Measurements from ENCODE around the gene GPC5. TPM values are rescaled to one million over a fixed set of nuclear protein-coding genes. Genes with fewer than 3 reads are reported as not detected.

GPC5 gene
- total RNA-seq, 2 experiments from 2014 or later, result 2.4 TPM; not detected in 1

DNA sequence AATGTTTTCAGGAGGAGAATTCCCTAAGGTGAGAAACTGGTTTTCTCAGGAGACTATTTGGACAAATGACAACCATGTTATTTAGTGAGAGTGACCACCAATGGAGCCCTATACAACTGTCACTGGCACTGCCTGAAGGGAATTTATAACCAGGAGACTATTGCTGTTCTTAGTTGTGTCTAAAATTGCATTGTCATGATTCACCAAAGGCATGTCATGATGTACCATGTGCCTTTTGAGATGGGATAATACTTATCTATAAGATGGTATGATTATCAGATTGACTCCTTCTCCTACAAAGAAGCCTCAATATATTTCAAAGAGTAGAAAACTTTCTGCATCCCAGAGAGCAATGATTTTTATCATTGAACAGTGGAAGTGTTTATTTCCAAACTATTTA is 1088.8 kb downstream of the GPC5 start:
- H2AFZ ChIP-seq (ENCODE audit: low read length), result no peak overlapping the region
- no peaks in the 10 kb centered on the region for H3K9me2 ChIP-seq (ENCODE audit: insufficient read depth, low read length)
- DNase-seq (ENCODE audit: low spot score), result no peak
- ChIA-PET CTCF (ENCODE audit: unreplicated experiment) (no interaction called here), POLR2A (interaction anchor here (0.7 to 0.8 kb wide), 2 partner anchors 274 to 1801 kb away, joined by 3 read pairs; no protein-coding TSS in a partner anchor)
- no TSS peak for BruUV-seq (replicated peaks)
- no peaks in the 10 kb centered on the region for H3K4me1 ChIP-seq (ENCODE audit: insufficient read depth, low read length, poor library complexity, severe bottlenecking)
- no peak for TF ChIP-seq EZH2phosphoT487 (IDR thresholded peaks at IDR 0.05; ENCODE audit: borderline replicate concordance, low read depth, low read length)
- TF ChIP-seq, protein P1, sequence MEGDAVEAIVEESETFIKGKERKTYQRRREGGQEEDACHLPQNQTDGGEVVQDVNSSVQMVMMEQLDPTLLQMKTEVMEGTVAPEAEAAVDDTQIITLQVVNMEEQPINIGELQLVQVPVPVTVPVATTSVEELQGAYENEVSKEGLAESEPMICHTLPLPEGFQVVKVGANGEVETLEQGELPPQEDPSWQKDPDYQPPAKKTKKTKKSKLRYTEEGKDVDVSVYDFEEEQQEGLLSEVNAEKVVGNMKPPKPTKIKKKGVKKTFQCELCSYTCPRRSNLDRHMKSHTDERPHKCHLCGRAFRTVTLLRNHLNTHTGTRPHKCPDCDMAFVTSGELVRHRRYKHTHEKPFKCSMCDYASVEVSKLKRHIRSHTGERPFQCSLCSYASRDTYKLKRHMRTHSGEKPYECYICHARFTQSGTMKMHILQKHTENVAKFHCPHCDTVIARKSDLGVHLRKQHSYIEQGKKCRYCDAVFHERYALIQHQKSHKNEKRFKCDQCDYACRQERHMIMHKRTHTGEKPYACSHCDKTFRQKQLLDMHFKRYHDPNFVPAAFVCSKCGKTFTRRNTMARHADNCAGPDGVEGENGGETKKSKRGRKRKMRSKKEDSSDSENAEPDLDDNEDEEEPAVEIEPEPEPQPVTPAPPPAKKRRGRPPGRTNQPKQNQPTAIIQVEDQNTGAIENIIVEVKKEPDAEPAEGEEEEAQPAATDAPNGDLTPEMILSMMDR (conservative IDR thresholded peaks at IDR 0.05; ENCODE audit: low read length), result no peak
- H4K20me1 ChIP-seq (ENCODE audit: insufficient read depth, low read length), result no peaks in the 10 kb centered on the region
- H3K4me2 ChIP-seq (ENCODE audit: low read length), result no peak overlapping the region
- intact Hi-C loops (cut with micrococcal nuclease; ENCODE audit: unreplicated experiment), result no loop called here
- H3K4me3 ChIP-seq (ENCODE audit: low read depth, low read length, poor library complexity, severe bottlenecking), result no peak overlapping the region
- no peaks in the 10 kb centered on the region for H3K36me3 ChIP-seq (ENCODE audit: insufficient read depth, low read length)
- no peak overlapping the region for H3K27ac ChIP-seq (ENCODE audit: low read depth, low read length, poor library complexity, severe bottlenecking)
- H3K9me3 ChIP-seq (ENCODE audit: low read length), result no peaks in the 10 kb centered on the region
- no peaks in the 10 kb centered on the region for H3K79me2 ChIP-seq (ENCODE audit: insufficient read depth, low read depth, low read length)

DNA sequence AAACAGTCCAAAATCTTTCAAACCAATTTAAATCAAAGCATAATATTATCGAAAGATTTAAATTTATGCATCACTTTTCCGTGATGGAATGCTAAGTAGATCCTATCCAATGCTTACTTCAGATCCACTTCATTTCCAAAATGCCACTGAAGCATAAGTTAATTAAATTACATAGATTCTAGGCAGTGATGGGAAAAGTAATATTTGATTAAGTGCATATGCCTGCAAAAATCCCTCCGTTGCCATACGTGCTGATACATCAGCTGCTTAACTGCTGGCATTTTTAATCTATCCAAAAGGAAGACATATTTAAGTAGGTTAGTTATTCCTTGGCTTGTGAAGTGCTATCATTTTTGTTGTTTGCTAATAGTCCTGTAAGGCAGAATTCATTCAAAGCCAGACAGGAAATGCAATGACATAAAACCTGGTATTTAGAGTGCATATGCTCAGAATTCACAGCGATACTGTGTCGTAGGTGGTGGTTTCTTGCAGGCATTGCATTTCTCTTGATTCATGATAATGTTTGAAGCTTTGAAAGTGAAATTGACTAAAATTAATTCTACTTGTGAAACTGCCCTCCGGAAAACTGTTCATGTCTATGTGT is 1089.9 kb downstream of the GPC5 start:
- ChIA-PET CTCF (ENCODE audit: unreplicated experiment) (no interaction called here), POLR2A (interaction anchor here (0.6 to 1.5 kb wide), 4 partner anchors 11 to 195 kb away, joined by 3 to 6 read pairs (median 4); no protein-coding TSS in a partner anchor)
- no peaks in the 10 kb centered on the region for H3K9me2 ChIP-seq (ENCODE audit: insufficient read depth, low read length)
- H2AFZ ChIP-seq (ENCODE audit: low read length), result no peak overlapping the region
- intact Hi-C loops (cut with micrococcal nuclease; ENCODE audit: unreplicated experiment), result no loop called here
- TF ChIP-seq, protein P1 (conservative IDR thresholded peaks at IDR 0.05; ENCODE audit: low read length), result no peak
- no peak for TF ChIP-seq EZH2phosphoT487 (IDR thresholded peaks at IDR 0.05; ENCODE audit: borderline replicate concordance, low read depth, low read length)
- BruUV-seq (replicated peaks), result no TSS peak
- H3K4me1 ChIP-seq (ENCODE audit: insufficient read depth, low read length, poor library complexity, severe bottlenecking), result no peaks in the 10 kb centered on the region
- no peak for DNase-seq (ENCODE audit: low spot score)
- H3K4me3 ChIP-seq (ENCODE audit: low read depth, low read length, poor library complexity, severe bottlenecking), result no peak overlapping the region
- no peak overlapping the region for H3K27ac ChIP-seq (ENCODE audit: low read depth, low read length, poor library complexity, severe bottlenecking)
- no peaks in the 10 kb centered on the region for H4K20me1 ChIP-seq (ENCODE audit: insufficient read depth, low read length)
- no peaks in the 10 kb centered on the region for H3K36me3 ChIP-seq (ENCODE audit: insufficient read depth, low read length)
- no peaks in the 10 kb centered on the region for H3K79me2 ChIP-seq (ENCODE audit: insufficient read depth, low read depth, low read length)
- H3K4me2 ChIP-seq (ENCODE audit: low read length), result no peak overlapping the region
- H3K9me3 ChIP-seq (ENCODE audit: low read length), result no peaks in the 10 kb centered on the region

DNA sequence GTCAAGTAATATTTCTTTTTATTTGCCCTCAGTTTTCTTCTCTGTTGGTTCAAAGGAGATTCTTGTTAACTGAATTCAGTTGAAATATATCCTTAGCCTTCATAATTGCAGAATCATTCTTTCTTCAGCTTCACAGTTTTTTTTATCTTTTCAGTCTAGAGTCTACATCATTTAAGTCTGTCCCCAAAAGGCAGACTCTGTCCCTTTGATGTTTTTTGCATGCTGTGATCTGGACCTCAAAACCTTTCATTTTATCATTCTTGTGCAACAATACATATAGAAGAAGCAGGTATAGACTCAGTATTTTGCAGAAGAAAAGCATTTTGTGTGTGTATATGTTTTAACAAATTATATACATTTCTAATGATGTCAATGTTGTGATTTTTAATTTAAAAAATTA is 1093.4 kb downstream of the GPC5 start:
- DNase-seq (ENCODE audit: low spot score), result no peak
- no peaks in the 10 kb centered on the region for H3K79me2 ChIP-seq (ENCODE audit: insufficient read depth, low read depth, low read length)
- H3K36me3 ChIP-seq (ENCODE audit: insufficient read depth, low read length), result no peaks in the 10 kb centered on the region
- intact Hi-C loops (cut with micrococcal nuclease; ENCODE audit: unreplicated experiment), result no loop called here
- no peaks in the 10 kb centered on the region for H3K9me2 ChIP-seq (ENCODE audit: insufficient read depth, low read length)
- no peak overlapping the region for H3K4me2 ChIP-seq (ENCODE audit: low read length)
- ChIA-PET POLR2A (no interaction called here), CTCF (ENCODE audit: unreplicated experiment) (no interaction called here)
- TF ChIP-seq, protein P1 (conservative IDR thresholded peaks at IDR 0.05; ENCODE audit: low read length), result no peak
- TF ChIP-seq EZH2phosphoT487 (IDR thresholded peaks at IDR 0.05; ENCODE audit: borderline replicate concordance, low read depth, low read length), result no peak
- no TSS peak for BruUV-seq (replicated peaks)
- H3K4me3 ChIP-seq (ENCODE audit: low read depth, low read length, poor library complexity, severe bottlenecking), result no peak overlapping the region
- no peak overlapping the region for H2AFZ ChIP-seq (ENCODE audit: low read length)
- H4K20me1 ChIP-seq (ENCODE audit: insufficient read depth, low read length), result no peaks in the 10 kb centered on the region
- no peaks in the 10 kb centered on the region for H3K4me1 ChIP-seq (ENCODE audit: insufficient read depth, low read length, poor library complexity, severe bottlenecking)
- no peaks in the 10 kb centered on the region; the same call in 1 of the 2 replicates for H3K9me3 ChIP-seq (ENCODE audit: low read length)
- H3K27ac ChIP-seq (ENCODE audit: low read depth, low read length, poor library complexity, severe bottlenecking), result no peak overlapping the region

All from OCI-LY7 (cell line).